ENCODE measurements around the gene KDM4D.
"Not testable (repeated sequence)": the region's sequence is repeated elsewhere in the genome, so short reads cannot be mapped to it uniquely, and the experiment has no call there.

Gene KDM4D

DNA sequence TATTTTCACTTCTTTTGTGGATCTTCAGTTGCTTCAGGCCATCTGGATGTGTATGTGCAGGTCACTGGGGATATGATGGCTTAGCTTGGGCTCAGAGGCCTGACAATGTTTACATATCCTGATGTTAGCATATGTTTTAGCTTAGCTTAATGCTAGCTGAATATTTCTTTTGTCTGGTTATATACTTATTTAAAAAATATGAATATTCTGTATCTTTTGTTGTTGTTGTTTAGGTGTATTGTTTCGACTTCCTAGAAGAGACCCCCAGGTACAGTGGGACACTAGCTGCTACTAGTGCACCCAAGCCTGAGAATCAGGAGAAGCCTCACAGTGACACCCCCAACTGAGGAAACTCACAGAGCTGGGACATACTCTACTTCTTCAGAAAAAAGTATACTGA is 51.4 kb downstream of the KDM4D start, which contains the start of gene KDM4E:
KDM4E (plus strand) TSS at position 301 of the 400 bp plus-strand sequence. CDS start 300 bp downstream, outside the sequence.
- no peaks in the 10 kb centered on the region for H3K9me3 ChIP-seq (ENCODE audit: low read length)
- H3K27me3 ChIP-seq (ENCODE audit: insufficient read depth, low read length): no peaks in the 10 kb centered on the region
- no peaks in the 10 kb centered on the region for H3K4me1 ChIP-seq (ENCODE audit: insufficient read depth, low read length)
- no peak within 1 kb of the TSS for H3K4me3 ChIP-seq (ENCODE audit: low read length)
- H3K36me3 ChIP-seq (ENCODE audit: insufficient read depth, low read length): no peaks in the 10 kb centered on the region
- no peak within 1 kb of the TSS for H2AFZ ChIP-seq (ENCODE audit: low read depth, low read length)

GRCh38 chr11:95025594-95025993 is 52.1 kb downstream of the KDM4D start:
- H3K4me3 ChIP-seq (ENCODE audit: low read length); H3K4me1 ChIP-seq (ENCODE audit: insufficient read depth, low read length); H3K27me3 ChIP-seq (ENCODE audit: insufficient read depth, low read length); H3K36me3 ChIP-seq (ENCODE audit: insufficient read depth, low read length); H2AFZ ChIP-seq (ENCODE audit: low read depth, low read length); H3K9me3 ChIP-seq (ENCODE audit: low read length): not testable (repeated sequence)

DNA sequence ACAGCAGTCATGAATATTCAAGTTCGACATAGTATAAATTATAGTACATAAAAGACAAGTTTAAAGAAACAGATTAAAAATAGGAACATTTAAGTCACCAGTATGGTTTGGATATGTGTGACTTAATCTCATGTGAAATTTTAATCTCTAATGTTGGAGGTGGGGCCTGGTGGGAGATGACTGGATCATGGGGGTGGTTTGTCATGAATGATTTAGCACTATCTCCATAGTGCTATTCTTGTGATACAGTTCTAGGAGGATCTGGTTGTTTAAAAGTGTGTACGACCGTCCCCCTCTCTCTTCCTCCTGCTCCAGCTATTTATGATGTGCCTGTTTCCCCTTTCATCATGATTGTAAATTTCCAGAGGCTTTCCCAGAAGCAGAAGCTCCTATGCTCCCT is 54.8 kb downstream of the KDM4D start:
- H3K36me3 ChIP-seq (ENCODE audit: insufficient read depth, low read length): no peaks in the 10 kb centered on the region
- no peaks in the 10 kb centered on the region for H3K9me3 ChIP-seq (ENCODE audit: low read length)
- no peak overlapping the region for H3K4me3 ChIP-seq (ENCODE audit: low read length)
- no peak overlapping the region for H2AFZ ChIP-seq (ENCODE audit: low read depth, low read length)
- no peaks in the 10 kb centered on the region for H3K27me3 ChIP-seq (ENCODE audit: insufficient read depth, low read length)
- H3K4me1 ChIP-seq (ENCODE audit: insufficient read depth, low read length): no peaks in the 10 kb centered on the region

DNA sequence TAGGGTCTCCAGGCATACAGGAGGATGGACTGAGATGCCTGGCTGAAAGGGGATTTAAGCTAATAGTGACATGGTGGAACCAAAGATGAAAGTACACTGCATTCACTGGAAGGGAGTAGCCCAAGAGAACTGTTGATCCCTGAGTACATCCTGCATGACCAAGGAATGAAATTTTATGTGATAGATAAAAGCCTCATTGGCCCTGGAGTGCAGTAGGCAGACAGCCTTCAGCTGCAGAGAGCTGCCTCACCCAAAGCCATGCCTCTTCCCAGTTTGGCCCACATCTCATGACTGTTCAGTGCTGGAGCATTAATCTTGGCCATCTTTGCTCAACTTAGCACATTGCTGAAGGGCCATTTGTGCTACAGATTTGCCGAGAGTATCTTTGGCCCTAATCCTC is 59.5 kb downstream of the KDM4D start:
- no peaks in the 10 kb centered on the region for H3K4me1 ChIP-seq (ENCODE audit: insufficient read depth, low read length)
- H3K27me3 ChIP-seq (ENCODE audit: insufficient read depth, low read length): no peaks in the 10 kb centered on the region
- H3K36me3 ChIP-seq (ENCODE audit: insufficient read depth, low read length): no peaks in the 10 kb centered on the region
- H3K9me3 ChIP-seq (ENCODE audit: low read length): peaks cover 2% of the 10 kb centered on the region
- H3K4me3 ChIP-seq (ENCODE audit: low read length): no peak overlapping the region
- H2AFZ ChIP-seq (ENCODE audit: low read depth, low read length): no peak overlapping the region

DNA sequence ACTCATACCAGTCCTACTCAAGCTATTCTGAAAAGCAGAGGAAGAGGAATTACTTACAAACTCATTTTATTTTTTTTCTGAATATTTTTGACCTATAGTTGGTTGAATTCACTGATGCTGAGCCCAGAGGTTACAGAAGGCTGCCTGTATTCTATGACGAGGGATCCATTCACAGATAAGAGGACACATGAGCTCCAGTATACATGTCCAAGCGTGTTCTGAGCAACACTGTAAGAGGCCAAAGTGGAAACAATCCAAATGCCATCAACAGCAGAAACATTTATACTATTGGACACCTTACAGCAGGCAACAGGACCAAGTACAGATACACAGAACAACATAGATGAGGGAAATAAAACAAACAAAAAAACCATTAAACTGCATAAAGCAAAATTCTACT is 61.8 kb downstream of the KDM4D start:
- Histone ChIP-seq H3K27me3 (ENCODE audit: insufficient read depth, low read length) (no peaks in the 10 kb centered on the region), H2AFZ (ENCODE audit: low read depth, low read length) (no peak overlapping the region), H3K4me3 (ENCODE audit: low read length) (no peak overlapping the region), H3K36me3 (ENCODE audit: insufficient read depth, low read length) (no peaks in the 10 kb centered on the region), H3K9me3 (ENCODE audit: low read length) (peaks cover 2% of the 10 kb centered on the region), H3K4me1 (ENCODE audit: insufficient read depth, low read length) (no peaks in the 10 kb centered on the region)

DNA sequence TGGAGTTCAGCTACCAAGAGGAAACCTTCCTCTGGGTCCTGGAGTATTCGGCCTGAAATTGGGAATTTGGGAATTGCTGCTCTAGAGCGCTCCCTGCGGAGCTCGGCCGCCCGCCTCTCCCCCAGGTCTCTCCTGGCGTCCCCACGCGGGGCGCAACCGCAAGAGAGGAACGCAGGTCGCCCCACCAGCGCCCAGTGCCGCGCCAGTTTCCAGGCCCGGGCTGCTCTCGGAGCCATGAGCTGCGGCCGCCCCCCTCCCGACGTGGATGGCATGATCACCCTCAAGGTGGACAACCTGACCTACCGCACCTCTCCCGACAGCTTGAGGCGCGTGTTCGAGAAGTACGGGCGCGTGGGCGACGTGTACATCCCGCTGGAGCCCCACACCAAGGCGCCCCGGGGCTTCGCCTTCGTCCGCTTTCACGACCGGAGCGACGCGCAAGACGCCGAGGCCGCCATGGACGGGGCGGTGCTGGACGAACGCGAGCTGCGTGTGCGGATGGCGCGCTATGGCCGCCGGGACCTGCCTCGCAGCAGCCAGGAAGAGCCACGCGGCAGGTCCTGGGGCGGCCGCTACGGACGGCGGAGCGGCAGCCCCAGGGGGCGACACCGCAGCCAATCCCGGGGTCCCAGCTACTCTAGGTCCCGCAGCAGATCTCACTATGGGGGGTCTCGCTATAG is 64.0 kb downstream of the KDM4D start:
- not testable (repeated sequence) for H3K36me3 ChIP-seq (ENCODE audit: insufficient read depth, low read length); H3K9me3 ChIP-seq (ENCODE audit: low read length); H2AFZ ChIP-seq (ENCODE audit: low read depth, low read length); H3K4me3 ChIP-seq (ENCODE audit: low read length); H3K27me3 ChIP-seq (ENCODE audit: insufficient read depth, low read length); H3K4me1 ChIP-seq (ENCODE audit: insufficient read depth, low read length)

GRCh38 chr11:95042239-95042638 is 68.7 kb downstream of the KDM4D start:
- no peak overlapping the region for H2AFZ ChIP-seq (ENCODE audit: low read depth, low read length)
- H3K9me3 ChIP-seq (ENCODE audit: low read length): no peaks in the 10 kb centered on the region
- no peaks in the 10 kb centered on the region for H3K4me1 ChIP-seq (ENCODE audit: insufficient read depth, low read length)
- H3K36me3 ChIP-seq (ENCODE audit: insufficient read depth, low read length): no peaks in the 10 kb centered on the region
- H3K4me3 ChIP-seq (ENCODE audit: low read length): no peak overlapping the region
- peaks cover 5% of the 10 kb centered on the region for H3K27me3 ChIP-seq (ENCODE audit: insufficient read depth, low read length)

- no peaks in the 10 kb centered on the region for H3K9me3 ChIP-seq (ENCODE audit: low read length)
- H3K4me3 ChIP-seq (ENCODE audit: low read length): no peak overlapping the region
- no peaks in the 10 kb centered on the region for H3K4me1 ChIP-seq (ENCODE audit: insufficient read depth, low read length)
- H3K36me3 ChIP-seq (ENCODE audit: insufficient read depth, low read length): no peaks in the 10 kb centered on the region
- H3K27me3 ChIP-seq (ENCODE audit: insufficient read depth, low read length): peaks cover 5% of the 10 kb centered on the region
- no peak overlapping the region for H2AFZ ChIP-seq (ENCODE audit: low read depth, low read length)
These were observed 69.4 kb downstream of the KDM4D start for GRCh38 chr11:95042906-95043305.

GRCh38 chr11:95044010-95044409 is 70.5 kb downstream of the KDM4D start:
- Histone ChIP-seq H2AFZ (ENCODE audit: low read depth, low read length) (no peak overlapping the region), H3K9me3 (ENCODE audit: low read length) (no peaks in the 10 kb centered on the region), H3K4me1 (ENCODE audit: insufficient read depth, low read length) (no peaks in the 10 kb centered on the region), H3K36me3 (ENCODE audit: insufficient read depth, low read length) (no peaks in the 10 kb centered on the region), H3K4me3 (ENCODE audit: low read length) (no peak overlapping the region), H3K27me3 (ENCODE audit: insufficient read depth, low read length) (peaks cover 5% of the 10 kb centered on the region)

DNA sequence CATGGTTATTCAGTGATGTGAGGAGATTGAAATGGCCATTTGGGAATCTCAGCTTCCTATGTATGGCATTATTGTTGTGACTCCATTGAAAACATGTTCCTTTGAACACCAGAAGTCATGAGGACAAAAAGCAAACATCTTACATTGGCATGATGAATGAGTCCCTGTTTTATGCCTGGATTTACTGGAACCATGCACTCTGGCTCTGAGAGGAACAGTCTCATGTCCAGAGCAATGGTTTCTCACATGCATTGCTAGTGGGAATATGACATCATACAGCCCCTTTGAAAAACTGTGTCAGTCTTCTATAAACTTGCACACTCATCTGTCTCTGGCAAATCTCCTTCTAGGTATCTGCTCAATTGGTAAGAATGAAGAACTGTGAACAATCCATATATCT is 72.3 kb downstream of the KDM4D start:
- Histone ChIP-seq H3K4me3 (ENCODE audit: low read length) (no peak overlapping the region), H3K36me3 (ENCODE audit: insufficient read depth, low read length) (no peaks in the 10 kb centered on the region), H2AFZ (ENCODE audit: low read depth, low read length) (no peak overlapping the region), H3K27me3 (ENCODE audit: insufficient read depth, low read length) (peaks cover 5% of the 10 kb centered on the region), H3K9me3 (ENCODE audit: low read length) (no peaks in the 10 kb centered on the region), H3K4me1 (ENCODE audit: insufficient read depth, low read length) (no peaks in the 10 kb centered on the region)
